Stimulated activated CD4-positive, alpha-beta T cell treated with anti-CD3 and anti-CD28 coated beads, TNF-alpha, amount 100 ng/mL, for 24 hours (primary cell): ENCODE results near the gene OASL.
"Not testable (repeated sequence)": the region's sequence is repeated elsewhere in the genome, so short reads cannot be mapped to it uniquely, and the experiment has no call there.

Experiments
- DNase-seq, 3 experiments: peaks; one replicate each; pipeline ENCODE4 v3.0.0-alpha.2; 2020; ENCODE audit warnings: low read depth in 3 of 3

Gene OASL

GRCh38 chr12:121038861-121039668 is at the start of gene OASL:
Gene OASL (minus strand): TSS chr12:121039246. CDS start chr12:121038971, 275 bp downstream.
- DNase-seq, result peak in 1 of 3 experiments; percentile 25

- DNase-seq, result no peak
Measured at GRCh38 chr12:121088195-121088585, 49.1 kb upstream of the OASL start.

- no peak for DNase-seq
Measured at GRCh38 chr12:121087467-121088194, 48.6 kb upstream of the OASL start.

- DNase-seq, result no peak
Measured at GRCh38 chr12:121086781-121087295, 47.8 kb upstream of the OASL start.

- DNase-seq, result no peak
Measured at GRCh38 chr12:121085506-121086353, 46.7 kb upstream of the OASL start.

- no peak for DNase-seq
Measured at GRCh38 chr12:121085069-121085468, 46.0 kb upstream of the OASL start.

GRCh38 chr12:121084229-121084628 is 45.2 kb upstream of the OASL start:
- no peak for DNase-seq

- DNase-seq, result no peak
Measured at GRCh38 chr12:121080909-121081308, 41.9 kb upstream of the OASL start.

- no peak for DNase-seq
Measured at GRCh38 chr12:121079736-121080272, 40.8 kb upstream of the OASL start.

- not testable (repeated sequence) for DNase-seq
Measured at GRCh38 chr12:121077440-121077839, 38.4 kb upstream of the OASL start.

- DNase-seq, result not testable (repeated sequence)
Measured at GRCh38 chr12:121075911-121076310, 36.9 kb upstream of the OASL start.

GRCh38 chr12:121072147-121072546 is 33.1 kb upstream of the OASL start:
- no peak for DNase-seq

- DNase-seq, result no peak
Measured at GRCh38 chr12:121069206-121069605, 30.2 kb upstream of the OASL start.

GRCh38 chr12:121065345-121065744 is 26.3 kb upstream of the OASL start:
- DNase-seq, result no peak

- DNase-seq, result not testable (repeated sequence)
Measured at GRCh38 chr12:121064586-121064985, 25.5 kb upstream of the OASL start.

- no peak for DNase-seq
Measured at GRCh38 chr12:121064116-121064515, 25.1 kb upstream of the OASL start.

GRCh38 chr12:121062391-121063045 is 23.5 kb upstream of the OASL start:
- no peak for DNase-seq

GRCh38 chr12:121061831-121062230 is 22.8 kb upstream of the OASL start:
- no peak for DNase-seq

- peak in 1 of 3 experiments; percentile 28 for DNase-seq
Measured at GRCh38 chr12:121060149-121061001, 21.3 kb upstream of the OASL start.
